T-helper 9 cell (primary cell): Measurements from ENCODE around the gene ROS1.
A peak's percentile ranks its signal among the peaks of the same experiment; 100 is the strongest.
"Not testable (repeated sequence)": the region's sequence is repeated elsewhere in the genome, so short reads cannot be mapped to it uniquely, and the experiment has no call there.

Experiments
- DNase-seq: peaks from one replicate; pipeline ENCODE4 v3.0.0-alpha.2; 2020
- total RNA-seq, 2 donors: gene quantifications; one replicate each; lab custom pipeline; 2026; lab: John Stamatoyannopoulos, UW

Gene ROS1
- 0 reads per million in 2 donors for total RNA-seq

GRCh38 chr6:117425431-117426153 is at the start of gene ROS1:
Gene ROS1, minus strand, starts transcription at chr6:117425942. Its CDS starts 286 bp downstream, at chr6:117425656.
- no peak for DNase-seq

DNA sequence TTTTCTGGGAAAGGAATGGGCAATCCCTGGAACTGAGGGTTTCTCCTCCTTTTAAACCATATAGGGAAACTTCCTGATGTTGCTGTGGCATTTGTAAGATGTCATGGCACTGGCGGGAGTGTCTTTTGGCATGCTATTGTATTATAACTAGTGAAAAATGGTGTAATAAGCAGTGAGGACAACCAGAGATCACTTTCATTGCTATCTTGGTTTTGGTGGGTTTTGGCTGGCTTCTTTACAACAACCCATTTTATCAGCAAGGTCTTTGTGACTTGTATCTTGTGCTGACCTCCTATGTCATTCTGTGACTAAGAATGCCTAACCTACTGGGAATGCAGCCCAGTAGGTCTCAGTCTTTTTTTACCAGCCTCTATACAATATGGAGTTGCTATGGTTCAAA is 47.7 kb upstream of the ROS1 start:
- DNase-seq, result no peak

GRCh38 chr6:117472667-117473066 is 46.9 kb upstream of the ROS1 start:
- no peak for DNase-seq

DNA sequence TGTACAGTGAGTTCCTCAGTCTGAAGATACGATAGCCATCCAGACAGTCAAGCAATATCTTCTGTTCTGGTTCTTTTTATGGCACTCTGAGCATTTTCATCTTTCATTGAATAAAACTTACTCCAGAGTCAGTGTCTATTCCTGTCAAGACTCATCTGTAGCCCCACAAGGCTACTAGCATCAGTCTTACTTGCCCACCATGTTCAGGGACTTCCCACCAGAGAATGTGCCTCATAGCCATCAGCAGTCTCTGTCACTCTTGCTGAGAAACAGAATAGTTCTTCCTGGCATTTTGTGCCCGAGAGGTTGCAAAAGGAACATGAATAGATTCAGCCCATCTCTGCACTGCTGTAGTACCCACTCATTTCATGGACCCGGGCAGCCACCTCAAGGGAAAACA is 44.0 kb upstream of the ROS1 start:
- DNase-seq, result no peak

DNA sequence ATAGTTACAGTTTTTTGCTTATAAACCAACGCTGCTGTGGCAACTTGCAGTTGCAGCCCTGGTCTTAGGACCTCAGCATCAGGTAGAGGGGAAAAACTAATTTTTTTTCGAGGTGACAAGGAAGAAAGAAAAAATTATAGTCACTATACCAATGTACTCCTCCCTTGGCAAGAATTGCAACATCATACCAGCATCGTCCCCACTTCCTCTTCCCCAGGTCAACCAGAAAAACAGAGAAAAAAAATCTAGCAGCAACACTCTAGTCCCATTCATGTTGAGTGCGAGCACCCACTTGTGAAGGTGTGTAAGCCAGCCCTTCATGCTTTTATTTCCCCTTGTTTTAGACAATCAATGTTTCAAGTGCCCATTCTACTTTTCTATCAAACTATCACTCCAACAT is 43.6 kb upstream of the ROS1 start:
- DNase-seq, result no peak

GRCh38 chr6:117468527-117468926 is 42.8 kb upstream of the ROS1 start:
- not testable (repeated sequence) for DNase-seq

DNA sequence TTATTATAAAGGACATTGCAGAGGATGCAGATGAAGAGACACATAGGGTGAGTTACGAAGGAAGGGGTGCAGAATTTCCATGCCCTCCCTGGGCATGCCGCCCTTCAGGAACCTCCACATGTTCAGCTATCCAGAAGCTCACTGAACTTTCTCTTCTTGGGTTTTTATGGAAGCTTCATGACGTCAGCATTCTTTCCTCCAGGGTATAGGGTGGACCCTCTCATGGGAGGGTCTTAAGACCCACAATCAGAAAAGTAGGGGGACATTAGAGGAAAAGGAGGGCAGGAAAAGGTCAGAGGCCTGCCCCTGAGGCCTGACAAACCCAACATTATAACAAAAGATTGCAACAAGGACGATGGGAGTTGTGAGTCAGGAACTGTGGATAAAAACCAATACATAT is 42.1 kb upstream of the ROS1 start:
- no peak for DNase-seq

- no peak for DNase-seq
Observed at GRCh38 chr6:117465691-117466090, 39.9 kb upstream of the ROS1 start.

DNA sequence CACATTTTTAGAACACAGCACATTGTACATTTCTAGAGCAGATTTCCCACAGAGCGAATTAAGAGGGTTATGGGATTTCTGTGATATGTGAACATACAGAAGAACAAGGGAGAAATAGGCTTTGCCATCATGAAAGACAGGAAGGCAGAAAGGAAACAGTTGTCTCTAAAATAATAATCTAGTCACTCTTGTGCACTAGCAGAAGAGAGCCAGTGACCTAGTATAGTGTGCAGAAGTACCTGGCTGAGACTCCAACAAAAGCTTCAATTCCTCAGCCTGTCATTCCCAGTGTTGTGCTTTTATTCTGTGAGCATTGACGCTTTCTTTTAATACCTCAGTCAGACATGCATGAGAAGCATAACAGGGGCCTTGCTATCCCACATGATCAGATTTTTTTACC is 39.0 kb upstream of the ROS1 start:
- DNase-seq, result no peak

GRCh38 chr6:117463762-117464665 is 38.3 kb upstream of the ROS1 start:
- no peak for DNase-seq

GRCh38 chr6:117459204-117459944 is 33.6 kb upstream of the ROS1 start:
- DNase-seq, result no peak

DNA sequence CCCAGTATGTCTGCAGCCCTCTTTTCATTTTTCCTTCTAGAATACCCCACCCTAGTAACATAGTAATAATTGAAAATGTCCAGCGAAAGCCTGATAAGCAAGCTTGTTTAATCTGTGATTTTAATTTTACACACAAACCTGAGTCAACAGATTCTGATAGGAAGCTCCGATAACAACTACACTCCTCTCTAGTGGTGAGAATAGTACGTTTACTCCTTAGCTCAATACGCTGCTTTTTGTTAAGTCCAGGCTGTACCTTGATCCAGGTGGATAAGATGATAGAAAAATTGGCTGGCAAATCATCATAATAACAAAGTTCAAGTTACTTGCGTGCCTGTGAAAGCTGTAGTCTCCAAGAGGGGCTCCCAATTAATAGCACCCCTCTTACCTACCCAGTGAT is 31.3 kb upstream of the ROS1 start:
- DNase-seq, result no peak

- no peak for DNase-seq
Observed at GRCh38 chr6:117456250-117456649, 30.5 kb upstream of the ROS1 start.

DNA sequence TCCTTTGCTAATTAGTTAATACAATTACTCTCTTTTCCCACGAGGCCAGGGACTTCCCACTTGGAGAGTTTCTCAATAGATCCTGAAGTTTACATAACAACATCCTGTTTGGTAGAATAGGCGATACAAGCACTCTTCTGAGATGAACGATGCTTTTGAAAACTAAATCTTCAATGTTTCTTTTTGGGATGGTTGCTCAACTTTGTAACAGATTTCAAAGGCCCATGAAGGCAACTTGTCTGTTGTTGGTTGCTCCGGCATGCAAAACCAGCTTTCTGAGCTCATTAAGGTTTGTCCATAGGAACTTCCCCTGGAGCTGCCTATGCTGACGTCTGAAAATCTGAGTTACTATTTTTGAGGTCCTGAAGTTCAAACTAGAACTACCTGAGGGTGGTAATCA is 25.9 kb upstream of the ROS1 start:
- DNase-seq, result no peak

GRCh38 chr6:117449549-117450439 is 24.1 kb upstream of the ROS1 start:
- DNase-seq, result peak; percentile 44

DNA sequence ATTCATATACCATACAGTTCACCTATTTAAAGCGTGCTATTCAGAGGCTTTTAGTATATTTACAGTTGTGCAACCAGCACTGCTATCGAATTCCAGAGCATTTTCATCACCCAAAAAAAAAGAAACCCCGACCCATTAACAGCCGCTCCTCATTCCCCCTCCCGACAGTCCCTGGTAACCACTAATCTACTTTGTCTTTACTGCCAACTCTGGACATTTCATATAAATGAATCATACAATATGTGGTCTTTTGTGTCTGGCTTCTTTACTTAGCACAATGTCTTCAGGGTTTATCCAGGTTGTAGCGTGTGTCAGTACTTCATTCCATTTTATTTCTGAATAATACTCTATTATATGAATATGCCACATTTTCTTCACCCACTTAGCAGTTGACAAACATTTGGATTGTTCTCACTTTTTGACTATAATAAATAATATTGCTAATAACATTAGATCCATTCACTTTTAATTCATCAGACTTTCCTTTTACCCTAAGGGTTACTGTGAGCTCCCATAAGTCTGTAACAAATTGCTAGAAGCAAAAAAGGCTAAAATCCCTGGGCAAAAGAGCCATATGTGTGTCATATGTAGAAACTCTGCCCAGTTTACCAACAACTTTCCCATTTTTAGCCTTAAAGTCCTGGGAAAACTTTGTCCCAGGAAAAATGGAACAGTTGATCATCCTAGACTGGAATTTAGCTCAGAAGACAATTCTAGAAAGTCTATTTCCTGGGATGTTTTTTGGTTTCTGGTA is 23.2 kb upstream of the ROS1 start:
- no peak for DNase-seq

DNA sequence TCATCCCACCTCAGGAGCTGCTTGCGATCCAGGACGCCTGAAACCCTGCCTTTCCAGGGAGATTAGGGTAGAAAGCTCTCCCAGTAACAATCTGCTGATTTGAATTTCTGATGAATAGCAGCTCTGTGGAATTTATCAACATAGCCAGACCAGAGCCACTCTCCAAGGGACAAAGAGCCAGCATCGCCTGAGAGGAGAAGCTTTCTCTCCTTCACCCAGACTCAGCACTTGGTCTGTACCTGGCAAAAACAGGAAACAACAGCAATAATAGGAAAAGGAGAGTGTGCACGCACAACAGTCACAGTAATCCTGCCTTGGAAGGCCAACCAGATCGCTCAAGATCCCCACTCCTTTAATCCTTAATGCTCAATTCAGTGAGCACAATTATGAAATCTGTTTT is 22.3 kb upstream of the ROS1 start:
- no peak for DNase-seq

- DNase-seq, result no peak
Observed at GRCh38 chr6:117446861-117447260, 21.1 kb upstream of the ROS1 start.

GRCh38 chr6:117444600-117444999 is 18.9 kb upstream of the ROS1 start:
- DNase-seq, result no peak

DNA sequence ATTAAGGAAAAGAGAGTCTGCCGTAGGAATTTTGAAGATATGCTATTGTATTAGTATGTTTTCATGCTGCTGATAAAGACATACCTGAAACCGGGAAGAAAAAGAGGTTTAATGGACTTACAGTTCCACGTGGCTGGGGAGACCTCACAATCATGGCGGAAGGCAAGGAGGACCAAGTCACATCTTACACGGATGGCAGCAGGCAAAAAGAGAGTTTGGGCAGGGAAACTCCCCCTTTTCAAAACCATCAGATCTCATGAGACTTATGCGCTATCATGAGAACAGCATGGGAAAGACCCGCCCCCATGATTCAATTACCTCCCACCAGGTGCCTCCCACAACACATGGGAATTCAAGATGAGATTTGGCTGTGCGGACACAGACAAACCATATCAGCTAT is 16.6 kb upstream of the ROS1 start:
- DNase-seq, result not testable (repeated sequence)

- DNase-seq, result no peak
Observed at GRCh38 chr6:117441824-117442264, 16.1 kb upstream of the ROS1 start.
